SJCRH30 (cell line): ENCODE data around the gene NDRG2. TPM values are rescaled to one million over a fixed set of nuclear protein-coding genes. Genes with fewer than 3 reads are reported as not detected.
"Not testable (repeated sequence)": the region's sequence is repeated elsewhere in the genome, so short reads cannot be mapped to it uniquely, and the experiment has no call there.

Experiments used
- DNase-seq, 2 experiments: peaks; one replicate each; pipeline ENCODE4 v3.0.0-alpha.2; 2015 to 2020
- H3K27ac ChIP-seq: fragments of 250-450 bp; sonication (Bioruptor Pico); 2 replicates; pipeline ENCODE4 v1.5.1; 2020; ENCODE audit warnings: mild to moderate bottlenecking, moderate library complexity
- H3K27me3 ChIP-seq: fragments of 250-450 bp; sonication (Bioruptor Pico); 2 replicates; pipeline ENCODE4 v1.5.1; 2020; ENCODE audit warnings: mild to moderate bottlenecking, moderate library complexity
- H3K36me3 ChIP-seq: fragments of 250-450 bp; sonication (Bioruptor Pico); 2 replicates; pipeline ENCODE4 v1.5.1; 2020; ENCODE audit warnings: mild to moderate bottlenecking, moderate library complexity
- H3K4me1 ChIP-seq: fragments of 250-450 bp; sonication (Bioruptor Pico); 2 replicates; pipeline ENCODE4 v1.5.1; 2020; ENCODE audit warnings: mild to moderate bottlenecking, moderate library complexity
- H3K4me3 ChIP-seq: fragments of 250-450 bp; sonication (Bioruptor Pico); 2 replicates; pipeline ENCODE4 v1.5.1; 2020; ENCODE audit warnings: mild to moderate bottlenecking, moderate library complexity
- H3K9me3 ChIP-seq: fragments of 250-450 bp; sonication (Bioruptor Pico); replicated peaks from 2 replicates; pipeline ENCODE4 v1.5.1; 2020; ENCODE audit warnings: mild to moderate bottlenecking, moderate library complexity
- total RNA-seq: library from RNA; depleted of rRNA; stranded (reverse); fragments of >200 nt; shearing (Covaris generic); gene quantifications from 2 replicates; pipeline ENCODE4 v1.2.3, GENCODE V29; 2014

Gene NDRG2
- total RNA-seq, 1 experiment from 2014 or later = 5.8 TPM

DNA sequence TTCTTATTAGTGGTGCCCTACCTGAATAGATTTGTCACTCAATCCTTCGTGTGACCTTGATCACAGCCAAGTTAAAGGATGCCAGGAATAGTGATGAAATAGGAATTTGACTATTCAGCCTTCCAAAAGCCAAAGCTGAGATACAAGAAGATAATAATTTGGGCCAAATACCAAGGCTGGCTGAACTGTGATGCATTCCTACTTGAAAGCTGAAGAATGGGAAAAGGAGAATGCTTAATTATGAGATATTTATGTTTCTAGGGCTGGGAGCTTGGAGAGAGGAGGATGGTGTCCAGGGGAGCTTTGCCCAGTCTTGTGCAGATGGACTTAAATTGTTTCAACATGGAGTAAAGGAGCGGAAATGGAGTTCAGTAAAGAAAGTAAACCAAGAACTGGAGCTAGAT, 22.5 kb upstream of the NDRG2 start:
- no peaks in the 10 kb centered on the region for H3K27me3 ChIP-seq
- no peak for DNase-seq
- no peak overlapping the region for H3K4me3 ChIP-seq
- no peak overlapping the region for H3K27ac ChIP-seq
- peaks cover 10% of the 10 kb centered on the region for H3K4me1 ChIP-seq
- H3K9me3 ChIP-seq = no peaks in the 10 kb centered on the region
- H3K36me3 ChIP-seq = no peaks in the 10 kb centered on the region

- no peak overlapping the region for H3K4me3 ChIP-seq
- no peak overlapping the region for H3K27ac ChIP-seq
- H3K9me3 ChIP-seq = no peaks in the 10 kb centered on the region
- H3K36me3 ChIP-seq = no peaks in the 10 kb centered on the region
- H3K27me3 ChIP-seq = no peaks in the 10 kb centered on the region
- peak; percentile 46 to 54 for DNase-seq
- peaks cover 21% of the 10 kb centered on the region for H3K4me1 ChIP-seq
Measured at GRCh38 chr14:21043974-21044618, 19.2 kb upstream of the NDRG2 start.

DNA sequence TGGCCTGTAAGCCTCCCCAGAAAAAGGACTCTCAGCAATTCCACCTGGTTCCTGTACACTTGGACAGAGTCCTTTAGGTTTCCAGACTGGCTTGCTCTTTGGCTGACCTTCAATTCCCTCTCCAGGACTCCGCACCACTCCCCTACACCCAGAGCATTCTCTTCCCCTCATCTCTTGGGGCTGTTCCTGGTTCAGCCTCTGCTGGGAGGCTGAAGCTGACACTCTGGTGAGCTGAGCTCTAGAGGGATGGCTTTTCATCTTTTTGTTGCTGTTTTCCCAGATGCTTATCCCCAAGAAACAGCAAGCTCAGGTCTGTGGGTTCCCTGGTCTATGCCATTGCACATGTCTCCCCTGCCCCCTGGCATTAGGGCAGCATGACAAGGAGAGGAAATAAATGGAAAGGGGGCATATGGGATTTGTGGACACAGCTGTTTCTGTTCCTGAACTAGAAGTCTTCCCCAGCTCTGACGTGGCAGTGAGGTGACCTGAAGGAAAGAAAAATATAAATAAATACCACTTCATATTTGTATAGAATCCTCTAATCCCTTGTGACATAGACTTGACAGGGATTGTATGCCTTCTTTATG, 18.6 kb upstream of the NDRG2 start:
- Histone ChIP-seq H3K4me1 (peaks cover 25% of the 10 kb centered on the region), H3K27me3 (no peaks in the 10 kb centered on the region), H3K27ac (no peak overlapping the region), H3K36me3 (no peaks in the 10 kb centered on the region), H3K4me3 (no peak overlapping the region), H3K9me3 (no peaks in the 10 kb centered on the region)
- DNase-seq = no peak

GRCh38 chr14:21042918-21043317, 18.1 kb upstream of the NDRG2 start:
- no peaks in the 10 kb centered on the region for H3K36me3 ChIP-seq
- peaks cover 31% of the 10 kb centered on the region for H3K4me1 ChIP-seq
- no peak overlapping the region for H3K4me3 ChIP-seq
- no peaks in the 10 kb centered on the region for H3K27me3 ChIP-seq
- no peak for DNase-seq
- no peak overlapping the region for H3K27ac ChIP-seq
- H3K9me3 ChIP-seq = no peaks in the 10 kb centered on the region

- H3K4me1 ChIP-seq = peaks cover 31% of the 10 kb centered on the region
- no peaks in the 10 kb centered on the region for H3K9me3 ChIP-seq
- no peak for DNase-seq
- no peaks in the 10 kb centered on the region for H3K36me3 ChIP-seq
- no peaks in the 10 kb centered on the region for H3K27me3 ChIP-seq
- no peak within 1 kb of the TSS for H3K27ac ChIP-seq
- no peak within 1 kb of the TSS for H3K4me3 ChIP-seq
Measured at GRCh38 chr14:21041676-21042433, 17.0 kb upstream of the NDRG2 start, which contains the start of gene RNASE7. Gene RNASE7 (plus strand): TSS chr14:21042362. CDS start chr14:21042993, 631 bp downstream.

GRCh38 chr14:21040941-21041340, 16.1 kb upstream of the NDRG2 start:
- not testable (repeated sequence) for H3K27me3 ChIP-seq, DNase-seq, H3K27ac ChIP-seq, H3K4me3 ChIP-seq, H3K36me3 ChIP-seq, H3K9me3 ChIP-seq
- peaks cover 31% of the 10 kb centered on the region for H3K4me1 ChIP-seq

- Histone ChIP-seq H3K27me3 (no peaks in the 10 kb centered on the region), H3K9me3 (no peaks in the 10 kb centered on the region), H3K4me1 (peaks cover 31% of the 10 kb centered on the region), H3K27ac (no peak overlapping the region), H3K4me3 (no peak overlapping the region), H3K36me3 (no peaks in the 10 kb centered on the region)
- no peak for DNase-seq
Measured at GRCh38 chr14:21040370-21040925, 15.6 kb upstream of the NDRG2 start.

DNA sequence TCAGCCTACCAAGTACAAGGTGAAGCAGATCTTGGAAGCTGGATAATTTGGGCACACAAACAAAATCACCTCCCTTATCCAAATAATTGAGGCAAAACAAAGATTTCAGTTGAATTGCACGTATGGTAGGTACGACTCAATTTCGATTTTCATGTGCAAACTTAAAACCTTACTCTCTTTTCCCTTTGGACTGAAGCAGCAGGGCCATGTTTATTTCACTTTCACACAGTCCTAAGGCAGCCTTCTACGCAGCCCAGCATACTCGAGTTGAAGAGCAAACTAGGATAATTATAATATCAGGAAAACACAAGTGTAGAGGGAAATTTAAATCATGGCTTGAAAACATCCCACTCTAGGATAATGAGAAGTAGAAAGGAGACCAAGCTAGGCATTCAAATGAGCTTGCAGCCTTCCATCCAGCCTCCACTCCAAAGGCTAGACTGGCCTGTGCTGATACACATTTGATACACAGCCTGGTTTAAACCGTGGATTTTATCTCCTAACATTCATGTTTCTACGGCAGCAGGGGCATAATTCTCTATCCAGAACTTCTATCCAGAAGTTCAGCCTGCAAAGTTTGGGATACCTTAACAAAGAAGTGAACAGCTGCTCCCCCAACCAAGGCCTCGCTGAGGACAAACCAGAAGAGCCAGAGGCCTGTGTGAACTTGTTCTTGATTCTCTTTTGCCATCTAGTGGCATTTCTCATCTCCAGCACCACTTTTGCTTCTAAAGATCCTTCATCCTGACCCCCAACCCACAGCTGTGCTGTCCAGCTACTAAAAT, 14.9 kb upstream of the NDRG2 start:
- no peaks in the 10 kb centered on the region for H3K27me3 ChIP-seq
- DNase-seq = peak; percentile 80 to 91
- H3K27ac ChIP-seq = peak overlapping the region; percentile 67
- H3K4me1 ChIP-seq = peaks cover 31% of the 10 kb centered on the region
- H3K4me3 ChIP-seq = peak overlapping the region; percentile 22
- H3K9me3 ChIP-seq = no peaks in the 10 kb centered on the region
- H3K36me3 ChIP-seq = no peaks in the 10 kb centered on the region

GRCh38 chr14:21038441-21039422, 13.9 kb upstream of the NDRG2 start:
- DNase-seq = peak; percentile 94 to 96
- Histone ChIP-seq H3K27ac (peak overlapping the region; percentile 67), H3K4me3 (peak overlapping the region; percentile 22), H3K36me3 (no peaks in the 10 kb centered on the region), H3K9me3 (no peaks in the 10 kb centered on the region), H3K27me3 (no peaks in the 10 kb centered on the region), H3K4me1 (peaks cover 23% of the 10 kb centered on the region)

DNA sequence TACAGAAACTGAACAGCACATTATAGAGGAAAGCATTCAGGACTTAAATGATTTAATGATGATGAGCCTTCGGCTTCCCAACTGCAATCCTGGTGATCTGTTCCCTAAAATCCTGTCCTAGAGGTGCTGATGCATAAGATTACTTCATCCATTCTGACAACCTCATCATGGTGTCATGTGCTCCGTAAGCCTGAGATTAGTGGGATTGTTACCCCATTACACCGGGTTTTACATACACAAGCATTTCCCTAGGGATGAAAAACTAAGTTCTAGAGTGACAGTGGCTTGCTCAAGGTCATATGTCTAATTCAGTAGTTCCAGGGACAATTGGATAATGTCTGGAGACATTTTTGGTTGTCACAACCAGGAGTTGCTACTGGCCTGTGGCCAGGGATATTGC, 12.3 kb upstream of the NDRG2 start:
- Histone ChIP-seq H3K4me1 (peaks cover 20% of the 10 kb centered on the region), H3K27me3 (peaks cover 5% of the 10 kb centered on the region; the same call in 1 of the 2 replicates), H3K4me3 (no peak overlapping the region), H3K27ac (no peak overlapping the region), H3K9me3 (no peaks in the 10 kb centered on the region), H3K36me3 (no peaks in the 10 kb centered on the region)
- no peak for DNase-seq

DNA sequence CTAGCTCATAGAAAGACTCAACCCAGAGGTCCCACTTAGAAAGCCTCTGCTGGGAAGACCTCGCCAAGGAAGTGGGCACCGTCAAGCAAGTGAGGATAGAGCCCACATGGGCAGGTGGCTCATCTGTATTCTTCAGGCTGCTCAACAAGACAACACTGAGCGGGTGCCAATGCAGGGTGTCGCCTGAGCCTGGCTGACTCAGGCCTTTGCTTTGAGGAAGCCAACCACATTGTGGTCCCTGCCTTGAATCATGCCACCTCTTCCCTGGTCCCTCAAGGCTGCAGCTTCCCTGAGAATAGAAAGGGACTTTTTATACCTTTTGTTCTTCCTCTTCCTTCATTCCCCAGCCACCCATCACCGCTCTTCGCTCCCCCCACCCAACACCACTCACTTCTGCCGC, 11.9 kb upstream of the NDRG2 start:
- Histone ChIP-seq H3K4me3 (no peak overlapping the region), H3K27ac (no peak overlapping the region), H3K27me3 (peaks cover 5% of the 10 kb centered on the region; the same call in 1 of the 2 replicates), H3K36me3 (no peaks in the 10 kb centered on the region), H3K9me3 (no peaks in the 10 kb centered on the region), H3K4me1 (peaks cover 20% of the 10 kb centered on the region)
- DNase-seq = no peak

DNA sequence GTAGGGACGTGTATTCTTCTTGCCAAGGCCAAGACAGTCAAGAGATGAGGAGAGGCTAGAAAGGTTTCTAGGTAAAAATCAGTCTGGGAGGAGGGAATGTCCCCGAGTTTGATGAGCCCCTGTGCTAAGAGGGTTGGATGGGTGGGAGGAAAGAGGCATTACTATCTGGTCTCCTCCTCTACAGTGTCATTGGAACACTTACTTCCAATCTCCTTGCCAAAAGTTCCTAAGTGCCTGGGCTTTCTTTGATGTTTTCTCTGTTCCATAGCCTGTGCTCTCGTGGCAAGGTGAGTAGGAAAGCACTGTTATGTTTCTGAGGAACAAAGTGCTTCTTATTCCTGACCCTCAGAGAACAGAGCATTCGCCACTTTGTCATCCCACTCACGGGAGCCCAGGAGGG, 9.8 kb upstream of the NDRG2 start, which contains the start of gene RNASE13:
Gene RNASE13 (minus strand): TSS at position 101 of the 400 bp plus-strand sequence. CDS start 519 bp downstream, outside the sequence.
- Histone ChIP-seq H3K9me3 (no peaks in the 10 kb centered on the region), H3K4me1 (peaks cover 15% of the 10 kb centered on the region), H3K27me3 (peaks cover 13% of the 10 kb centered on the region; the same call in 1 of the 2 replicates), H3K27ac (no peak within 1 kb of the TSS), H3K36me3 (no peaks in the 10 kb centered on the region), H3K4me3 (no peak within 1 kb of the TSS)
- DNase-seq = no peak

- Histone ChIP-seq H3K4me3 (no peak overlapping the region), H3K27me3 (peaks cover 13% of the 10 kb centered on the region; the same call in 1 of the 2 replicates), H3K27ac (no peak overlapping the region), H3K9me3 (no peaks in the 10 kb centered on the region), H3K4me1 (peaks cover 3% of the 10 kb centered on the region; the same call in 1 of the 2 replicates), H3K36me3 (no peaks in the 10 kb centered on the region)
- DNase-seq = no peak
Measured at GRCh38 chr14:21033133-21033698, 8.4 kb upstream of the NDRG2 start.
